Measurements from ENCODE around the gene DDAH1. TPM values are rescaled to one million over a fixed set of nuclear protein-coding genes. Genes with fewer than 3 reads are reported as not detected.

Gene DDAH1
- total and polyA plus RNA-seq, 2 of the 4 experiments (the other 2 are of a cell fraction), result 78.0 to 94.5 TPM

DNA sequence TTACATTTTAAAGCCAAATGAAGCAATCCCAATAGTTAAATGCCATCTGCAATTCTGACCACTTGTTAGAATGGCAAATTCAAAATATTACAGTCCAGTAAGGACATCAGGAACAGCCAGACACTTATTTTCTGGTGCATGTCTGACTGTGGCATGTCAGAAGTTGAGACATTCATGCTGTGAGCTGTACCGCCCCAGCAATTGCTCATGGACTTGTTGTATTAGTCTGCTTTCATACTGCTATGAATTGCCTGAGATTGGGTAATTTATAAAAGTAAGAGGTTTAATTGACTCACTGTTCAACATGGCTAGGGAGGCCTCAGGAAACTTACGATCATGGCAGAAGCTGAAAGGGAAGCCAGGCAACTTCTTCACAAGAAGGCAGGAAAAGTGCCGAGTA is 19.1 kb downstream of the DDAH1 start:
- Histone ChIP-seq H3K36me3 (ENCODE audit: control insufficient read depth, insufficient read depth, low read length) (peaks cover 5% of the 10 kb centered on the region), H3K4me3 (ENCODE audit: insufficient read depth, low read depth, low read length) (no peak overlapping the region), H3K18ac (ENCODE audit: low read depth, low read length) (peak overlapping the region; percentile 16; the same call in 1 of the 2 replicates), H3K27me3 (ENCODE audit: control insufficient read depth, insufficient read depth, low read length) (no peaks in the 10 kb centered on the region), H4K91ac (ENCODE audit: insufficient read depth, low read depth, low read length) (no peak overlapping the region), H3K14ac (replicated peaks; ENCODE audit: low read depth, low read length) (0 out of 2 replicates have a peak overlapping the region, but pooled peaks have one; percentile 38), H2BK20ac (ENCODE audit: low read depth, low read length) (no peak overlapping the region), H2BK15ac (ENCODE audit: low read depth, low read length) (no peak overlapping the region), H3K4me2 (ENCODE audit: low read depth, low read length) (no peak overlapping the region), H4K20me1 (ENCODE audit: insufficient read depth, low read length) (peaks cover 9% of the 10 kb centered on the region; the same call in 1 of the 2 replicates), H3K23ac (ENCODE audit: low read depth, low read length) (no peak overlapping the region; the same call in 1 of the 2 replicates), H4K8ac (ENCODE audit: low read depth in 2 of 2, low read length in 2 of 2) (no peak overlapping the region), H3K4ac (ENCODE audit: low read depth, low read length) (no peak overlapping the region), H3K27ac (ENCODE audit: insufficient read depth, low read length) (no peak overlapping the region), H2AFZ (replicated peaks; ENCODE audit: low read length, poor library complexity) (no peak overlapping the region), H4K5ac (ENCODE audit: low read depth, low read length) (no peak overlapping the region), H3K4me1 (ENCODE audit: control insufficient read depth, insufficient read depth, low read length) (peaks cover 23% of the 10 kb centered on the region), H3K9me3 (ENCODE audit: control insufficient read depth, insufficient read depth, low read length) (no peaks in the 10 kb centered on the region), H3K79me1 (ENCODE audit: low read depth in 1 of 2, low read length in 2 of 2) (peaks cover 43 to 65% of the 10 kb centered on the region in 2 experiments), H3K9ac (ENCODE audit: low read depth, low read length) (no peak overlapping the region), H2BK5ac (ENCODE audit: low read depth, low read length, poor library complexity, severe bottlenecking) (peak overlapping the region; percentile 74), H3K56ac (ENCODE audit: extremely low read depth, insufficient read depth, low read length) (no peak overlapping the region), H3K9me1 (ENCODE audit: insufficient read depth, low read length) (peaks cover 16% of the 10 kb centered on the region), H2BK120ac (ENCODE audit: low read depth, low read length) (no peak overlapping the region), H2AK9ac (replicated peaks; ENCODE audit: low read depth, low read length, poor library complexity) (no peak overlapping the region), H2AK5ac (ENCODE audit: low read depth, low read length) (no peak overlapping the region)
- POLR2A ChIA-PET (ENCODE audit: unreplicated experiment), result no interaction called here
- CTCF ChIA-PET, result no interaction called here
- intact Hi-C loops (cut with micrococcal nuclease), result no loop called here
- no TSS peak for BruUV-seq (replicated peaks)
- DNase-seq (peak; percentile 75), ATAC-seq (ENCODE audit: low read depth) (0 out of 2 replicates have a peak, but pooled peaks have one; percentile 25)
- dilution Hi-C loops (cut with HindIII; ENCODE audit: low sequenced_read_pairs, unreplicated experiment), result no loop called here
- WGBS, 2 experiments (ENCODE audit: extremely low coverage in 2 of 2, insufficient read length in 1 of 2), result 60% methylated on average over 1 of the region's 3 CpGs; no CpG with 5 or more reads in 1 of the 2 experiments
- in situ Hi-C loops (cut with MboI; ENCODE audit: low sequenced_read_pairs), result no loop called here
- TF ChIP-seq CEBPB (IDR thresholded peaks at IDR 0.05; ENCODE audit: low read depth, low read length) (peak; percentile 77), MXI1 (IDR thresholded peaks at IDR 0.05; ENCODE audit: borderline replicate concordance, low read depth, low read length) (no peak)
